Activated CD8-positive, alpha-beta T cell treated with anti-CD3 and anti-CD28 coated beads, Interleukin-2, amount 10 ng/mL, durations not matched to agents 7 days and 5 days (primary cell): ENCODE measurements around the gene RSAD1. TPM values are rescaled to one million over a fixed set of nuclear protein-coding genes. Genes with fewer than 3 reads are reported as not detected.

ENCODE experiments used
- ATAC-seq: fragments of 150-1000 bp; cut with Tn5 transposase; one replicate; pipeline ENCODE4 v1.10.0; 2021; ENCODE audit warnings: moderate library complexity
- CTCF ChIA-PET: fragments of 350-600 bp; sonication (Branson Sonifier 250); formaldehyde crosslinking; loops from one replicate; lab custom pipeline; 2021; ENCODE audit warnings: antibody characterized with exemption; lab: Charles Lee
- POLR2A ChIA-PET: fragments of 350-600 bp; sonication (Branson Sonifier 250); formaldehyde crosslinking; loops from one replicate; lab custom pipeline; 2021; ENCODE audit warnings: antibody characterized with exemption; lab: Charles Lee
- DNase-seq: peaks from one replicate; pipeline ENCODE4 v3.0.0-alpha.2; 2020
- H3K27ac Mint-ChIP-seq: one replicate; pipeline ENCODE4 v1.8.0; 2021; ENCODE audit warnings: mild to moderate bottlenecking, mixed read lengths
- H3K27me3 Mint-ChIP-seq: one replicate; pipeline ENCODE4 v1.8.0; 2021; ENCODE audit warnings: low read depth, mixed read lengths
- H3K36me3 Mint-ChIP-seq: one replicate; pipeline ENCODE4 v1.8.0; 2021; ENCODE audit warnings: low read depth, mixed read lengths
- H3K4me1 Mint-ChIP-seq: one replicate; pipeline ENCODE4 v1.8.0; 2021; ENCODE audit warnings: low read depth, mixed read lengths
- H3K4me3 Mint-ChIP-seq: one replicate; pipeline ENCODE4 v1.8.0; 2021; ENCODE audit warnings: mild to moderate bottlenecking, mixed read lengths
- H3K9me3 Mint-ChIP-seq: one replicate; pipeline ENCODE4 v1.8.0; 2022; ENCODE audit warnings: mixed read lengths; ENCODE audit not compliant: insufficient read depth
- total RNA-seq, 2 experiments: library from RNA; stranded (reverse); gene quantifications; one replicate each; pipeline ENCODE4 v1.2.3, GENCODE V29; 2021

RSAD1 gene
- total RNA-seq, 2 experiments from 2014 or later, result 26.6 to 28.4 TPM

GRCh38 chr17:50514936-50515702, 36.5 kb downstream of the RSAD1 start:
- no peak for ATAC-seq
- no peaks in the 10 kb centered on the region for H3K36me3 Mint-ChIP-seq
- ChIA-PET CTCF (interaction anchor here (0.9 to 1.3 kb wide), 4 partner anchors 21 to 118 kb away, joined by 3 read pairs; partner anchors contain the start of genes LRRC59 and RSAD1), POLR2A (no interaction called here)
- no peak overlapping the region for H3K27ac Mint-ChIP-seq
- no peaks in the 10 kb centered on the region for H3K27me3 Mint-ChIP-seq
- no peak overlapping the region for H3K4me3 Mint-ChIP-seq
- peaks cover 19% of the 10 kb centered on the region for H3K4me1 Mint-ChIP-seq
- H3K9me3 Mint-ChIP-seq, result no peaks in the 10 kb centered on the region
- no peak for DNase-seq

- POLR2A ChIA-PET, result no interaction called here
- Mint-ChIP-seq H3K4me3 (no peak overlapping the region), H3K4me1 (peaks cover 4% of the 10 kb centered on the region), H3K27me3 (no peaks in the 10 kb centered on the region), H3K36me3 (no peaks in the 10 kb centered on the region), H3K9me3 (no peaks in the 10 kb centered on the region), H3K27ac (no peak overlapping the region)
- no peak for DNase-seq
- CTCF ChIA-PET, result no interaction called here
- no peak for ATAC-seq
These were observed 38.4 kb downstream of the RSAD1 start for GRCh38 chr17:50517011-50517410.

- H3K4me1 Mint-ChIP-seq, result peaks cover 1% of the 10 kb centered on the region
- no peaks in the 10 kb centered on the region for H3K27me3 Mint-ChIP-seq
- no peaks in the 10 kb centered on the region for H3K36me3 Mint-ChIP-seq
- no peak for DNase-seq
- POLR2A ChIA-PET, result no interaction called here
- H3K4me3 Mint-ChIP-seq, result no peak overlapping the region
- CTCF ChIA-PET, result no interaction called here
- H3K27ac Mint-ChIP-seq, result no peak overlapping the region
- ATAC-seq, result no peak
- H3K9me3 Mint-ChIP-seq, result no peaks in the 10 kb centered on the region
These were observed 39.1 kb downstream of the RSAD1 start for GRCh38 chr17:50517504-50518383.

GRCh38 chr17:50518384-50519023, 39.8 kb downstream of the RSAD1 start:
- peaks cover 1% of the 10 kb centered on the region for H3K4me1 Mint-ChIP-seq
- DNase-seq (no peak), ATAC-seq (no peak)
- CTCF ChIA-PET, result no interaction called here
- H3K27me3 Mint-ChIP-seq, result no peaks in the 10 kb centered on the region
- H3K9me3 Mint-ChIP-seq, result no peaks in the 10 kb centered on the region
- no peak overlapping the region for H3K27ac Mint-ChIP-seq
- no peaks in the 10 kb centered on the region for H3K36me3 Mint-ChIP-seq
- no peak overlapping the region for H3K4me3 Mint-ChIP-seq
- POLR2A ChIA-PET, result no interaction called here

GRCh38 chr17:50519141-50519834, 40.6 kb downstream of the RSAD1 start:
- CTCF ChIA-PET, result no interaction called here
- POLR2A ChIA-PET, result interaction anchor here (0.6 kb wide), 1 partner anchor 214 kb away, joined by 6 read pairs; no protein-coding TSS in a partner anchor
- Mint-ChIP-seq H3K27me3 (no peaks in the 10 kb centered on the region), H3K4me1 (peaks cover 1% of the 10 kb centered on the region), H3K4me3 (no peak overlapping the region), H3K36me3 (no peaks in the 10 kb centered on the region), H3K27ac (no peak overlapping the region), H3K9me3 (no peaks in the 10 kb centered on the region)
- DNase-seq (no peak), ATAC-seq (no peak)

GRCh38 chr17:50520483-50520882, 41.8 kb downstream of the RSAD1 start:
- H3K27ac Mint-ChIP-seq, result no peak overlapping the region
- DNase-seq, result no peak
- no peaks in the 10 kb centered on the region for H3K9me3 Mint-ChIP-seq
- H3K4me1 Mint-ChIP-seq, result peaks cover 1% of the 10 kb centered on the region
- ATAC-seq, result no peak
- H3K36me3 Mint-ChIP-seq, result no peaks in the 10 kb centered on the region
- ChIA-PET CTCF (interaction anchor here (0.9 kb wide), 1 partner anchor 263 kb away, joined by 3 read pairs; no protein-coding TSS in a partner anchor), POLR2A (no interaction called here)
- no peak overlapping the region for H3K4me3 Mint-ChIP-seq
- no peaks in the 10 kb centered on the region for H3K27me3 Mint-ChIP-seq

GRCh38 chr17:50521514-50521913, 42.9 kb downstream of the RSAD1 start:
- no peak overlapping the region for H3K4me3 Mint-ChIP-seq
- no peaks in the 10 kb centered on the region for H3K9me3 Mint-ChIP-seq
- DNase-seq (no peak), ATAC-seq (no peak)
- CTCF ChIA-PET, result no interaction called here
- POLR2A ChIA-PET, result no interaction called here
- no peaks in the 10 kb centered on the region for H3K36me3 Mint-ChIP-seq
- H3K27me3 Mint-ChIP-seq, result no peaks in the 10 kb centered on the region
- H3K4me1 Mint-ChIP-seq, result peaks cover 1% of the 10 kb centered on the region
- no peak overlapping the region for H3K27ac Mint-ChIP-seq

GRCh38 chr17:50522766-50523165, 44.1 kb downstream of the RSAD1 start:
- Mint-ChIP-seq H3K9me3 (no peaks in the 10 kb centered on the region), H3K4me1 (peaks cover 1% of the 10 kb centered on the region), H3K36me3 (no peaks in the 10 kb centered on the region), H3K4me3 (no peak overlapping the region), H3K27me3 (no peaks in the 10 kb centered on the region), H3K27ac (no peak overlapping the region)
- ChIA-PET POLR2A (interaction anchor here (0.6 kb wide), 1 partner anchor 197 kb away, joined by 5 read pairs; the partner anchor contains the start of gene LUC7L3), CTCF (no interaction called here)
- DNase-seq (no peak), ATAC-seq (no peak)

- H3K27me3 Mint-ChIP-seq, result no peaks in the 10 kb centered on the region
- H3K9me3 Mint-ChIP-seq, result no peaks in the 10 kb centered on the region
- peaks cover 1% of the 10 kb centered on the region for H3K4me1 Mint-ChIP-seq
- no peak for ATAC-seq
- ChIA-PET POLR2A (no interaction called here), CTCF (no interaction called here)
- no peak overlapping the region for H3K4me3 Mint-ChIP-seq
- no peaks in the 10 kb centered on the region for H3K36me3 Mint-ChIP-seq
- no peak for DNase-seq
- H3K27ac Mint-ChIP-seq, result no peak overlapping the region
These were observed 44.5 kb downstream of the RSAD1 start for GRCh38 chr17:50523208-50523607.

- ATAC-seq (no peak), DNase-seq (no peak)
- Mint-ChIP-seq H3K9me3 (no peaks in the 10 kb centered on the region), H3K27me3 (peaks cover 2% of the 10 kb centered on the region), H3K4me3 (no peak overlapping the region), H3K36me3 (no peaks in the 10 kb centered on the region), H3K27ac (no peak overlapping the region), H3K4me1 (peaks cover 1% of the 10 kb centered on the region)
- ChIA-PET CTCF (interaction anchor here (1.2 to 1.7 kb wide), 2 partner anchors 23 to 46 kb away, joined by 3 read pairs; no protein-coding TSS in a partner anchor), POLR2A (no interaction called here)
These were observed 46.2 kb downstream of the RSAD1 start for GRCh38 chr17:50524838-50525237.

- no peak for DNase-seq
- no peak overlapping the region for H3K27ac Mint-ChIP-seq
- no peak for ATAC-seq
- peaks cover 16% of the 10 kb centered on the region for H3K27me3 Mint-ChIP-seq
- ChIA-PET POLR2A (interaction anchor here (0.6 to 2.1 kb wide), 2 partner anchors 16 to 18 kb away, joined by 4 to 6 read pairs; no protein-coding TSS in a partner anchor), CTCF (interaction anchor here (0.7 to 1.0 kb wide), 2 partner anchors 44 to 48 kb away, joined by 3 read pairs; no protein-coding TSS in a partner anchor)
- no peaks in the 10 kb centered on the region for H3K36me3 Mint-ChIP-seq
- no peak overlapping the region for H3K4me3 Mint-ChIP-seq
- H3K9me3 Mint-ChIP-seq, result no peaks in the 10 kb centered on the region
- peaks cover 4% of the 10 kb centered on the region for H3K4me1 Mint-ChIP-seq
These were observed 48.6 kb downstream of the RSAD1 start for GRCh38 chr17:50527155-50527762.
